ENCODE measurements around the gene KIAA0513.

KIAA0513 gene

DNA sequence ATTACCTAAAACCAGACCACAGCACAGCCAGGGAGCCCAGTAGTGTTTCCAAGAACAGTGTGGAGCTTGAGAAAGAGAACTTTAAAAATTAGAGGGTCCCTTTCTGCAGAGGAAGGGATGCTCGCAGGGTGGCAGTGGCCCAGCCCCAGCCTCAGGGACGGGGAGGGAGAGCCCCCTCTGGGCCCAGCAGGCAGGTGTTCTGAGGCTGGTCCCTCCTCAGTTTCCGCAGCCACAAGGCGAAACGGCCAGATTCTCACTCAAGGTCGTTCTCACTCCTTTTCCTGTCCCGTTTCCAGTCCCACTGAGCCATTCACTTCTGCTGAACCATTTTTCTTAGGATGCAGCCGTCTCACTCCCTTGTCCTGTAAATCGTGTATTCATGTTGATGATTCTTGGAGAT is 64.7 kb downstream of the KIAA0513 start:
- Histone ChIP-seq H3K27ac (replicated peaks) (no peak overlapping the region), H3K27me3 (ENCODE audit: insufficient read depth, poor library complexity, severe bottlenecking) (peaks cover 11% of the 10 kb centered on the region), H3K4me3 (replicated peaks; ENCODE audit: insufficient read depth, low read length) (no peak overlapping the region)
- DNase-seq (ENCODE audit: low read depth in 1 of 2, low spot score in 1 of 2), result no peak
- TF ChIP-seq GABPA (IDR thresholded peaks at IDR 0.05; ENCODE audit: low read depth) (no peak), SPI1 (IDR thresholded peaks at IDR 0.05; ENCODE audit: borderline replicate concordance, low read depth) (no peak), POLR2AphosphoS5 (IDR thresholded peaks at IDR 0.05; ENCODE audit: low read depth) (no peak)
- TF ChIP-seq, protein P1, sequence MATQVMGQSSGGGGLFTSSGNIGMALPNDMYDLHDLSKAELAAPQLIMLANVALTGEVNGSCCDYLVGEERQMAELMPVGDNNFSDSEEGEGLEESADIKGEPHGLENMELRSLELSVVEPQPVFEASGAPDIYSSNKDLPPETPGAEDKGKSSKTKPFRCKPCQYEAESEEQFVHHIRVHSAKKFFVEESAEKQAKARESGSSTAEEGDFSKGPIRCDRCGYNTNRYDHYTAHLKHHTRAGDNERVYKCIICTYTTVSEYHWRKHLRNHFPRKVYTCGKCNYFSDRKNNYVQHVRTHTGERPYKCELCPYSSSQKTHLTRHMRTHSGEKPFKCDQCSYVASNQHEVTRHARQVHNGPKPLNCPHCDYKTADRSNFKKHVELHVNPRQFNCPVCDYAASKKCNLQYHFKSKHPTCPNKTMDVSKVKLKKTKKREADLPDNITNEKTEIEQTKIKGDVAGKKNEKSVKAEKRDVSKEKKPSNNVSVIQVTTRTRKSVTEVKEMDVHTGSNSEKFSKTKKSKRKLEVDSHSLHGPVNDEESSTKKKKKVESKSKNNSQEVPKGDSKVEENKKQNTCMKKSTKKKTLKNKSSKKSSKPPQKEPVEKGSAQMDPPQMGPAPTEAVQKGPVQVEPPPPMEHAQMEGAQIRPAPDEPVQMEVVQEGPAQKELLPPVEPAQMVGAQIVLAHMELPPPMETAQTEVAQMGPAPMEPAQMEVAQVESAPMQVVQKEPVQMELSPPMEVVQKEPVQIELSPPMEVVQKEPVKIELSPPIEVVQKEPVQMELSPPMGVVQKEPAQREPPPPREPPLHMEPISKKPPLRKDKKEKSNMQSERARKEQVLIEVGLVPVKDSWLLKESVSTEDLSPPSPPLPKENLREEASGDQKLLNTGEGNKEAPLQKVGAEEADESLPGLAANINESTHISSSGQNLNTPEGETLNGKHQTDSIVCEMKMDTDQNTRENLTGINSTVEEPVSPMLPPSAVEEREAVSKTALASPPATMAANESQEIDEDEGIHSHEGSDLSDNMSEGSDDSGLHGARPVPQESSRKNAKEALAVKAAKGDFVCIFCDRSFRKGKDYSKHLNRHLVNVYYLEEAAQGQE (IDR thresholded peaks at IDR 0.05; ENCODE audit: insufficient replicate concordance, low read depth), result no peak
- TF ChIP-seq, protein P2, sequence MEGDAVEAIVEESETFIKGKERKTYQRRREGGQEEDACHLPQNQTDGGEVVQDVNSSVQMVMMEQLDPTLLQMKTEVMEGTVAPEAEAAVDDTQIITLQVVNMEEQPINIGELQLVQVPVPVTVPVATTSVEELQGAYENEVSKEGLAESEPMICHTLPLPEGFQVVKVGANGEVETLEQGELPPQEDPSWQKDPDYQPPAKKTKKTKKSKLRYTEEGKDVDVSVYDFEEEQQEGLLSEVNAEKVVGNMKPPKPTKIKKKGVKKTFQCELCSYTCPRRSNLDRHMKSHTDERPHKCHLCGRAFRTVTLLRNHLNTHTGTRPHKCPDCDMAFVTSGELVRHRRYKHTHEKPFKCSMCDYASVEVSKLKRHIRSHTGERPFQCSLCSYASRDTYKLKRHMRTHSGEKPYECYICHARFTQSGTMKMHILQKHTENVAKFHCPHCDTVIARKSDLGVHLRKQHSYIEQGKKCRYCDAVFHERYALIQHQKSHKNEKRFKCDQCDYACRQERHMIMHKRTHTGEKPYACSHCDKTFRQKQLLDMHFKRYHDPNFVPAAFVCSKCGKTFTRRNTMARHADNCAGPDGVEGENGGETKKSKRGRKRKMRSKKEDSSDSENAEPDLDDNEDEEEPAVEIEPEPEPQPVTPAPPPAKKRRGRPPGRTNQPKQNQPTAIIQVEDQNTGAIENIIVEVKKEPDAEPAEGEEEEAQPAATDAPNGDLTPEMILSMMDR (IDR thresholded peaks at IDR 0.05; ENCODE audit: insufficient read depth, low read length), result no peak

DNA sequence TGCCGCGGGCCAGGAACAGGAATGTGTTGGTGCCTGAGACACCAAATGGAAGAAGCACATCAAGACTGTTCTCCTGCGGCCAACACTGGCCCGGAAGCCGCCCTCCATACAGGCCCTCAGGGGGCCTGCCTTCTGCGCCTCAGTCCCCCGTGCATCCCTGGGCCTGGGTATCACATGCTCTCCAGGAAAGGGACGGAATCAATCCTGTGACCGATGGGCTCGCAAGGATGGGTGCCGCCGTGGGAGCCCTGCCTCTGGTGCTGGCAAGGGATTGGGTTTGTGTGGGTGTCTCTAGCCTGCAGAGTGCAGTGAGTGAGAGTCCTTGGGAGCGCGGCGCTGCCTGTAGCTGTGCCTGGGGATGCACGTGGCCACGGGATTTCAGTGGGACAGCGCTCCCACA is 65.3 kb downstream of the KIAA0513 start:
- no peak for TF ChIP-seq GABPA (IDR thresholded peaks at IDR 0.05; ENCODE audit: low read depth)
- TF ChIP-seq, protein P1 (IDR thresholded peaks at IDR 0.05; ENCODE audit: insufficient replicate concordance, low read depth), result no peak
- no peak for TF ChIP-seq POLR2AphosphoS5 (IDR thresholded peaks at IDR 0.05; ENCODE audit: low read depth)
- TF ChIP-seq SPI1 (IDR thresholded peaks at IDR 0.05; ENCODE audit: borderline replicate concordance, low read depth), result no peak
- TF ChIP-seq, protein P2 (IDR thresholded peaks at IDR 0.05; ENCODE audit: insufficient read depth, low read length), result no peak
- H3K27ac ChIP-seq (replicated peaks), result no peak overlapping the region
- H3K27me3 ChIP-seq (ENCODE audit: insufficient read depth, poor library complexity, severe bottlenecking), result peaks cover 5% of the 10 kb centered on the region
- no peak overlapping the region for H3K4me3 ChIP-seq (replicated peaks; ENCODE audit: insufficient read depth, low read length)
- no peak for DNase-seq (ENCODE audit: low read depth in 1 of 2, low spot score in 1 of 2)

DNA sequence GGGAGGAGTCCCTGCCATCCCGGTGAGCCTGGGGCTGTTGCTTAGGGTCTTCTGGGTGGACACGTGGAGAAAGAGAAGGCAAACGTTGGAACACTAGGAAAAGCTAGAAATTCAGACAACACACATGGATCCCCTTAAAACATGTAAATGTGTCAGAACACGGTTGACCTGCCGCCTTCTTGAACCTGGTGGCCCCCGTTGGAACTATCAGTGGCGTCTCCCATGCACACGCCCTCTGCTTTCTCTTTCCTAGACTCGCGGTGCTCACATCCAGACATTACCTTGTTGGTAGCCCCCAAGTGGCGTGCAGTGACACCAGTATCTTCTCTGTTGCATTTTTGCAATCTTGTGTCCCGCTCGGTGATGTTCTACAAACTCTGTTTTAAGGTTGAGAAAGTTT is 66.1 kb downstream of the KIAA0513 start:
- TF ChIP-seq, protein P2 (IDR thresholded peaks at IDR 0.05; ENCODE audit: insufficient read depth, low read length), result no peak
- TF ChIP-seq SPI1 (IDR thresholded peaks at IDR 0.05; ENCODE audit: borderline replicate concordance, low read depth) (no peak), GABPA (IDR thresholded peaks at IDR 0.05; ENCODE audit: low read depth) (no peak), POLR2AphosphoS5 (IDR thresholded peaks at IDR 0.05; ENCODE audit: low read depth) (no peak)
- TF ChIP-seq, protein P1 (IDR thresholded peaks at IDR 0.05; ENCODE audit: insufficient replicate concordance, low read depth), result no peak
- H3K27ac ChIP-seq (replicated peaks), result no peak overlapping the region
- no peak for DNase-seq (ENCODE audit: low read depth in 1 of 2, low spot score in 1 of 2)
- no peaks in the 10 kb centered on the region for H3K27me3 ChIP-seq (ENCODE audit: insufficient read depth, poor library complexity, severe bottlenecking)
- no peak overlapping the region for H3K4me3 ChIP-seq (replicated peaks; ENCODE audit: insufficient read depth, low read length)
